Measurements from ENCODE around the gene DLG2.

DNA sequence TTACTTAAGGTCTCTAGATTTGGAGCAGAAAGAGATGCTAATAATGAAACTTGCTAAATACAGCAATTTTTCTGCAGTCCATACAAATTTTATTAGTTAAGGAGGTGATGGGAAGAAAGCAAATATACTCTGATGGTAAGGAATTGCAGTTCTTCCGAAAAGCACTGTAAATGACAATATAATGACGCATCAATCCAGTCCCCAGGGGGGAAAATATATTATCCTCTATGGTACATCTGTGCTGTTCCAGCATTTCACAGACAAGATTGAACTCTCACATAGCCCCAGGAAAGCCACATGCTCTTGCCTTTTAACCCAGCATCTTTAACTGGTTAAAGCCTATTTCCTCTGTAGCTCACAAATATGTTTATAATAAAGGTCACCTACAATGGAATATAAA lies 1924.3 kb downstream of the DLG2 start:
- TF ChIP-seq CTCF (IDR thresholded peaks at IDR 0.05; ENCODE audit: low read depth, low read length, poor library complexity, severe bottlenecking) = no peak
- no peak for TF ChIP-seq EZH2phosphoT487 (IDR thresholded peaks at IDR 0.05; ENCODE audit: borderline replicate concordance, low read length)

Data from DOHH2 (cell line).